Mammary epithelial cell (primary cell): ENCODE measurements around the gene BYSL.

Experiments used
- CTCF ChIP-seq, 2 donors: IDR thresholded peaks in 1 of 2; conservative IDR thresholded peaks in 1 of 2; 2 replicates each; pipeline ENCODE4 v1.5.1; 2011 to 2012; ENCODE audit warnings: inconsistent platforms in 2 of 2, low read length in 2 of 2, mild to moderate bottlenecking in 2 of 2, control low read depth in 1 of 2, low read depth in 1 of 2; ENCODE audit not compliant: insufficient read depth in 1 of 2; ENCODE audit errors: extremely low read depth in 1 of 2
- EZH2 ChIP-seq: IDR thresholded peaks from 2 replicates; pipeline ENCODE4 v1.6.1; 2012; ENCODE audit warnings: low read length, inconsistent platforms, borderline replicate concordance

GRCh38 chr6:41877051-41877680 is 44.1 kb upstream of the BYSL start:
- TF ChIP-seq CTCF (conservative IDR thresholded peaks at IDR 0.05 in 1 of 2, IDR thresholded peaks at IDR 0.05 in 1 of 2; ENCODE audit: extremely low read depth in 1 of 2, insufficient read depth in 1 of 2, low read depth in 1 of 2, low read length in 2 of 2) (no peak), EZH2 (no peak)
